HG03196 (cell line): Measurements from ENCODE around the gene ZSWIM6.

Experiments
- ATAC-seq: cut with Tn5 transposase; IDR thresholded peaks from one replicate; pipeline ENCODE4 v1.9.1; 2021; ENCODE audit not compliant: unreplicated experiment

The ZSWIM6 gene

GRCh38 chr5:61526207-61526519 is 194.1 kb downstream of the ZSWIM6 start:
- no peak for ATAC-seq

DNA sequence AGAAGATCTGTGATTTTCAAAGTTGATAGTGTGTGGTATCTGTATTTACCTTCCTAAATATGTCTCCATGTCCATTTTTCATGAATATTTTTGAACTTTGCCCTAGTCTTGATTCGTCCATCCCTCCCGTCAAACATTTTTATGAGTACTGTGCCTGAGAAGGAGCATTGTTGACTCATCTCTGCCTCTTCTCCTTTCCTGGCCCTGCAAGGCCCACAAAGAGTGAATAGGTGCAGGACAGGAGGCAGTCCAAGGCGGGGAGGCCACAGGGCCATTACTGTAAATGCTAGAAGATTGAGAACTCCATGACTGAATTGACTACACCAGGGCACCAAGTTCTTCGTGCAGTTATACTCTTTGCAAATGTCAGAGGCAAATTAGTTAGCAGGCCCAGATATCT is 200.9 kb downstream of the ZSWIM6 start:
- no peak for ATAC-seq

DNA sequence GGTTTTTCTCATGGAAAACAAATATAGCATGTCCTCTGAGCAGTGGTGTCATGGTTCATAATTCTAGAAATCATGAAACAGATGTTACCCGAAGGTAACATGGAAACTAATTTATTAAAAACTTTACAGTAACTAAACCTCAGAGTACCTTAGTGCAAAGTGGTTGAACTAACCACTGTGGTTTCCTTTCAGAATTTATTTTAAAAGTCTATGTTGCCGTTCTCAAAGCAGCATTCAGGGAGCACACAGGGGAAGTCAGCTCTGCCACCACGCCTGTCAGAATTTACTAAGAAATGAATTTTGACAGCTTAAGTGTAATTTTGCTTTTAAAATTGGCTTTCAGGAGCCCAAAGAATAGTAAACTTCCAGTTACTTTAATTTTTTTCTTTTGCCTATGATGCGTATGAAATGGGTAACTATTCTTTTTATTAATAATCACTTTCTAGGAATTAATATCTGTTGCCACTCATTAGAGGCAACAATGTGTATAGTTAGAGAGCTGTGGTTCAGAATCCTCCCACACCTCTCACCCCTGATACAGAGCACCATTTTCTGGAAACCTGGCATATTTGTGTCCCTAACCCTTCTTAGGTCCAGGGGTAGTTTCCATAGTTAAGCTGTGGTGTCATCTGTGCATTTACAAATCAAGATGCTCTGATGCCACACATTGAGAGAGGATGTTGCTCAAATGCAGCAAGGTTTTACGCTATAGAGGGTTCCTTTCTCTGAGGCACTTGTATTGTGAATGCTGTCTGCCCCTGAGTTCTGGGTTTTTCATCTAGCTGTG is 202.6 kb downstream of the ZSWIM6 start:
- ATAC-seq: peak; percentile 82

GRCh38 chr5:61535828-61536227 is 203.8 kb downstream of the ZSWIM6 start:
- no peak for ATAC-seq

- ATAC-seq: no peak
Observed at GRCh38 chr5:61536922-61537321, 204.9 kb downstream of the ZSWIM6 start.

GRCh38 chr5:61538722-61539501 is 206.9 kb downstream of the ZSWIM6 start:
- no peak for ATAC-seq

- ATAC-seq: no peak
Observed at GRCh38 chr5:61549530-61549929, 217.5 kb downstream of the ZSWIM6 start.

DNA sequence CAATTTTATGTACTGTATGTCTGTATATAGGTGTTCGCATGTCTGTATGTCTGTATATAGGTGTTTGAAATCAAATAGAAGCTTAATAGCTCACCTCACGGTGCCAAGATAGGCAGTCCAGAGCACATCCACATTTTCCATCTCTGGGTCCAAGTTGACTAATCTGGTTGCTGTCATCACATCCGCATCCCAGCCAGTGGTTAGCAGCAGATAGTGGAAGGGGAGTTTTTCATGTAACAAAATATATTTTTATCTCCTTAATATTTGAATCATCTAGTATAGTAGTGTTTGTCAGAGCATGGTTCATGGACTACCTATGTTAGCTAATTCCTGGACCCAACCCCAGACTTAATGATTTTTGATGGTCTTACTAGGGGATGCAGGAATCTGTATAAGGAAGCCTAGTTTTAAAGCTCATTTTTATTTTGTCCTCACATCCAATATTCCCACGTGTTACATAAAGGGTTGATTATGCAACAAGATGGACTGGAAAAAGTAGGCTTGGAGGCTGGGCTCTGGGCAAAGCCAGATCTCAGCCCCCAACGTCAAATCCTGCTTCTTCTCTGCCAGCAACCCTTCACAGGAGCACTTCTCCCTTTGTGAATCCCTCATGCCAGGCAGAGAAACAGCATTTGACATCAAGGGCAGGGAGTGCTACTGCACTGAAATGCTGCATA is 219.7 kb downstream of the ZSWIM6 start:
- no peak for ATAC-seq

- no peak for ATAC-seq
Observed at GRCh38 chr5:61559146-61559545, 227.1 kb downstream of the ZSWIM6 start.

GRCh38 chr5:61559722-61560121 is 227.7 kb downstream of the ZSWIM6 start:
- no peak for ATAC-seq

- ATAC-seq: no peak
Observed at GRCh38 chr5:61563401-61563800, 231.3 kb downstream of the ZSWIM6 start.

DNA sequence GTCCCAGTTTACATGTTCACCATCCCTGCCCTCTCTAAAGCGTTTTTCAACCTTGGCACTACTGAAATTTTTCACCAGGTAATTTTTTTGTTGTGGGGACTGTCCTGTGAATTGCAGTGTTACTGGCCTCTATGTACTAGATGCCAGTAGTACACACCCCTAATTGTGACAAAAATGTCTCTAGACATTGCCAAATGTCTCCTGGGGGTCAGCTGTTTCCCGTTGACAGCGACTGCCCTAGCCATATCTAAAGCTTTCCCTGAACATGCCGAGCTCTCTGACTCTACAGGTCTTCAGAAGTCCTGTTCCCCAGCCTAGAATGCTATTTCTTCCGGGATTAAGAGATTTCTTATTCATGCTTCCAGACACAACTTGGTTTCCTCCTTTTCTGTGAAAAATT is 235.3 kb downstream of the ZSWIM6 start:
- ATAC-seq: no peak

- no peak for ATAC-seq
Observed at GRCh38 chr5:61569353-61569752, 237.3 kb downstream of the ZSWIM6 start.

DNA sequence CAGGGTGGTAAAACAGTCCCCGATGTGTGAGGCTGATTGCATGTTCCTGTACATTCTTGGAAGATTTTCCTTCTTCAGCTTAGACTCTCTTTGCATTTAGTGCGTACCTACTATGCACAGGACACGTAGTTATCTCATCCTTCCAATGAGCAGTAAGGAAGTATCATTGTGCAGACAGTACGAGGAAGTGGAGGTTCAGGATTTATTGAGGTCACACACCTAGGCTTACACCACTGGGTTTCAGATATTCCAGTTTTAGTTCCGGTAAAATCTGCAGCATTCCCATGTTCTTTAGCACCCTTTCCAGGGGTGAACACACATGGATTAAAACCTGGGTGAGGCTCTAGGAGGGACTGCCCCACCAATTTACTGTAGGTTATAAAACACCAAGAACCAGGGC is 238.7 kb downstream of the ZSWIM6 start:
- no peak for ATAC-seq

GRCh38 chr5:61572959-61573358 is 240.9 kb downstream of the ZSWIM6 start:
- no peak for ATAC-seq

- no peak for ATAC-seq
Observed at GRCh38 chr5:61575103-61575502, 243.0 kb downstream of the ZSWIM6 start.

DNA sequence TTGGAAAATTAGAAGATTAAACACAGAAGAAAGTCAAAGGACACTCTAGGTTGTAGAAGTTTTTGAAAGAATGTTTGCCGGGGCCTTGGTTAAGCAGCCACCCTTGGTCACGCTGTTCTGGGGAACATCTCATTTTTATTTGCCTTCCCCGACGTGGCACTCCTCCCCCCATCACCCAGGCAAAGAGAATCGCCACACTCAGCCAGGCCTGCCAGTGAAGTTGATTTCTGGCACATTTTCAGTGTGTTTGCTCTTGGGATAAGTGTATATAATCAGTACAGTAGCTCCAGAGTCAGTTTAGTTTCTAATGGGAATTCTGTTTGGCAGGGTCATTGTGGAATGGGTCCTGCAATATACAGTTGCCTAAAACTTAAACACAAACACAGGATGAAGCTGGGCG is 243.5 kb downstream of the ZSWIM6 start:
- ATAC-seq: no peak

DNA sequence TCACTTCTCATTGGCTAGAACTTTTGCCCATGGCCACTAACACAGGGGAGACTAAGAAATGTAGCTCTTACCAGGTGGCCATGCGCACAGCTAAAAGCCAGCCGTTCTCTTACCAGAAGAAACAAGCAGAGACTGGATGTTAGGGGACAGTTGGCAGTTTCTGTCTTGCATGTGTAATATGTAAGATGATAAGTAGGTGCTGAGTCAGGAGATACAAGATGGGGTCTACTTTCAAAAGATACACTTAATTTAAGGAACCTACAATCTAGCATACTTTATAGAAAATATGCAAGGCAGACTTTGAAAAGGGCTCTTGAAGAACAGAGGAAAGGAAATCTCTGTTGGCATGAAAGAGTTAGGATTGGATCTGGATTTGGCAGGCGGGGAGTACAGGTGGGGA is 244.5 kb downstream of the ZSWIM6 start:
- ATAC-seq: no peak

DNA sequence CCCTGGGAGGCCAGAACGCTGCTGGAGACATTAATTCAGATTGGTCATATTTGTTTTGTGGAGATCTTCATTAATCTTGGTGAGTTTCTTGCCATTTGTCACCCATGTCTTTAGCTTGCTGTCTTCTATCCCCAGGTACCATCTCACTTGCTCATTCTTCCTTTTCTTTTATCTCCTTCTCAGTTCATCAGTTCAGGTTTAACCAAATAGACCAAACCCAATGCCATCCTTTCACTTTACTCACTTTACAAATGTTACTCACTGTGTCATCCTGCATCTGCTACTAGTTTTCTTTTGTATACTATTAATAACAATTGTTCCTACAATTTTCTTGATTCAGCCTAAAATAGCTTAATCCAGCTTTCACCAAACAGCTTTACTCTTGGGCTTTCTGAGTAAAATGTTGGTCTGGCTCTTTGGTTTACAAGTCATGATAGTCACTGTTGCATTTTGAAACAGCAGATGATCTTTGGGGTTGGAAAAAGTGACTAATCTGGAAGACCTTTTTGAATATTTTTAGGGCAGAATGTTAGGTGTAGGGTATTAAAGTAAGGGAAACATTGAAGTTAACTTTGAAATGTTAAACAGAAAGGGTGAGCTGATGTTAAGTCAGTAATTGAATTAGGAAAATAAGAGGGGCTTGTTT is 246.9 kb downstream of the ZSWIM6 start:
- ATAC-seq: no peak

DNA sequence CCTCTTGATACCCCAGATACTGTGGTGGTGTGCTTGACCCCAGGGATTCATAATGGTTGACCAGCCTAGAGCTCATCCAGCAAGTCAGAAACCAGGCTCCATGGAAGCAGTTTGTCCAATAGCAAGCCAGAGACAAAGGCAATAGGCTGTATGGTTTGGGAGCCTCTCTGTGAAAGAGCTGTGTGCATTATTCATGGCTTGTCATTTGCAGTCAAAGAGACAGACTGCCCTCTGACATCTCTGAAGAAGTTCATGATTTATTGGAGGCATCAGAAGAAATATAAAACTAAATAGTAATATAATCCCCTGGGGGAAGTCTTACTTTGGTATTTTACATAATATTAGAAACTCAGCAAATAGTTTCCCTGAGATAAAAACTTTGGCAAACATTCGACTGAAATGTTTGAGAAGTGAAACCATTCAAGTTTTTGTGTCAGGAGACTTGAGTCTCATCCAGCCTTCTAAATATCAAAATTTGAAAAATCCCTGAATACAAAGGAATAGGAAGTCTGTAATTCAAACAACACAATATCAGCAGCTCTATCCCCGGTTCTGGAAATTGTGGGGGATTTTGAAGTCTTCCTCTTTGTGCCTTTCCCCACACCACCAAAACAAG is 250.3 kb downstream of the ZSWIM6 start:
- ATAC-seq: no peak

- no peak for ATAC-seq
Observed at GRCh38 chr5:61582887-61583286, 250.8 kb downstream of the ZSWIM6 start.
